GM12872 (cell line): ENCODE data around the gene NEU2.

Experiments
- CTCF ChIP-seq: IDR thresholded peaks from 3 replicates; pipeline ENCODE4 v1.5.1; 2011; ENCODE audit warnings: low read depth, mild to moderate bottlenecking, low read length, moderate library complexity; ENCODE audit not compliant: insufficient read depth

NEU2 gene

GRCh38 chr2:233031556-233032500, 644 bp upstream of the NEU2 start:
- TF ChIP-seq CTCF = no peak

DNA sequence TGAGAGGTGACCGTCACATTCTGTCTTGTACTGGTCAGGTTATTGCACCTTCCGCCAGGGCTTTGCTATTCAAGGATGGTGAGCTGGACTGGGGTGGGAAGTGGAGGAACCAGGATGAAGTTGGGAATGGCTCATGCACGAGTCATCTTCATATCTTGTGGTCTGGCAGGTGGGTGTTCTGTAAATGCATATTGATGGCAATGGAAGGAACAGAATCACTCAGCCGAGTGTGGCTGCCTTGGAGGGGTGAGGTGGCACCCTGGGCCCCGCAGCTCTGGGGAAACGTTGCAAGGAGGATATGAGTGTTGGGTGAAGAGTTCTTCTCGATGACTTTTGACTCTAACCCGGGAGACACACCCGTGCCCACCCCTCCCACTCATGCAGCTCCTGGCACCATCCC, 1.2 kb downstream of the NEU2 start:
- no peak for TF ChIP-seq CTCF

DNA sequence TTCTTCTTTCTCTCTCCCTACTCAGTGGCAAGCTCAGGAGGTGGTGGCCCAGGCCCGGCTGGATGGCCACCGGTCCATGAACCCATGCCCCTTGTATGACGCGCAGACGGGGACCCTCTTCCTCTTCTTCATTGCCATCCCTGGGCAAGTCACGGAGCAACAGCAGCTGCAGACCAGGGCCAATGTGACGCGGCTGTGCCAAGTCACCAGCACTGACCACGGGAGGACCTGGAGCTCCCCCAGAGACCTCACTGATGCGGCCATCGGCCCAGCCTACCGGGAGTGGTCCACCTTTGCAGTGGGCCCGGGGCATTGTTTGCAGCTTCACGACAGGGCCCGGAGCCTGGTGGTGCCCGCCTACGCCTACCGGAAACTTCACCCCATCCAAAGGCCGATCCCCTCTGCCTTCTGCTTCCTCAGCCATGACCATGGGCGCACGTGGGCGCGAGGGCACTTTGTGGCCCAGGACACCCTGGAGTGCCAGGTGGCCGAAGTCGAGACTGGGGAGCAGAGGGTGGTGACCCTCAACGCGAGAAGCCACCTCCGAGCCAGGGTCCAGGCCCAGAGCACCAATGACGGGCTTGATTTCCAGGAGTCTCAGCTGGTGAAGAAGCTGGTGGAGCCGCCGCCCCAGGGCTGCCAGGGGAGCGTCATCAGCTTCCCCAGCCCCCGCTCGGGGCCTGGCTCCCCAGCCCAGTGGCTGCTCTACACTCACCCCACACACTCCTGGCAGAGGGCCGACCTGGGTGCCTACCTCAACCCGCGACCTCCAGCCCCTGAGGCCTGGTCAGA, 1.8 kb downstream of the NEU2 start:
- no peak for TF ChIP-seq CTCF

DNA sequence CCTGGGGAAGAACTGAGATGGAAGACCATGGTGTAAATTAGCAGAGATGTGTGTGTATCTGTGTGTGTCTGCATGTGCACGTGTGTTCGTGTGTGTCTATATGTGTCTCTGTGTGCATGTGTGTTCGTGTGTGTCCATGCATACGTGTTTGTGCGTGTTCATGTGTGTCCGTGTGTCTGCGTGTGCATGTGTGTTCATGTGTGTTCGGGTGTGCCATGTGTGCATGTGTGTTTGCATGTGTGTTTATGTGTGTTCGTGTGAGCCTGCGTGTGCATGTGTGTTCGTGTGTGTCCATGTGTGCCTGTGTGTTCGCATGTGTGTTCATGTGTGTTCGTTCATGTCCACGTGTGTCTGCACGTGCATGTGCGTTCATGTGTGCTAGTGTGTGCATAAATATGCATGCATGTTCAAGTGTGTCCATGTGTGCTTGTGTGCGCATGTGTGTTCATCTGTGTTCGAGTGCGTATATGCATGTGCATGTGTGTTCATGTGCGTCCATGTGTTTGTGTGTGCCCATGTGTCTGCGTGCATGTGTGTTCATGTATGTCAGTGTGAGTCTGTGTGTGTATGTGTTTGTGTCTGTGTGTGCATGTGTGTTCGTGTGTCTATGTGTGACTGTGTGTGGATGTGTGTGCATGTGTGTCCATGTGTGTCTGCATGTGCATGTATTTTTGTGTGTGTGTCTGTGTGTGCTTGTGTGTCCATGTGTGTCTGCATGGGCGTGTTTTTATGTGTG, 3.1 kb downstream of the NEU2 start:
- no peak for TF ChIP-seq CTCF

DNA sequence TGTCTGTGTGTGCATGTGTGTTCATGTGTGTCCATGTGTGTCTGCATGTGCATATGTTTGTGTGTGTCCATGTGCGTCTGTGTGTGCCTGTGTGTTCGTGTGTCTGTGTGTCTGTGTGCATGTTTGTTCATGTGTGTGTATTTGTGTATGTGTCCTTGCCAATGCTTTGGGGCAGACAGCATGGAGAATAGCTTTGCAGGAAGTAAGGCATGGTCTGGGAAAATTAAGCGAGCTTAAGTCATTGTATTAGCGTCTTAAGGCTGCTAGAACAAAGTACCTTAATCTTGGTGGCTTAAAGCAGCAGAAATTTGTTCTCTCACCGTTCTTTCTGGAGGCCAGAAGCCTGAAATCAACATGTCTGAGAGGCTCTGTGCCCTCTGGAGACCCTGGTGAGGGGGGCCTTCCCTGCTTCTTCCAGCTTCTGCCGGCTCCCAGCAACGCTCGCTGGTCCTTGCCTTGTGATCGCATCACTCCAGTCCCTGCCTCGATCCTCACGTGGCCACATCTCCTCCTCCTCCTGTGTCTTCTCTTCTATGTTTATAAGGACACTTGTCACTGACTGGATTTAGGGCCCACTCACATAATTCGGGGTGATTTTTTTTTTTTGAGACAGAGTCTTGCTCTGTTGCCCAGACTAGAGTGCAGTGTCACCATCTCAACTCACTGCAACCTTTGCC, 3.8 kb downstream of the NEU2 start:
- TF ChIP-seq CTCF = no peak

- no peak for TF ChIP-seq CTCF
These were observed 4.6 kb downstream of the NEU2 start for GRCh38 chr2:233037078-233037477.
